Activated CD4-positive, alpha-beta T cell treated with anti-CD3 and anti-CD28 coated beads, Interleukin-2, amount 10 ng/mL, durations not matched to agents 24 days and 14 days (primary cell): ENCODE results near the gene CPS1. TPM values are rescaled to one million over a fixed set of nuclear protein-coding genes. Genes with fewer than 3 reads are reported as not detected.

ENCODE experiments used
- DNase-seq: peaks from one replicate; pipeline ENCODE4 v3.0.0; 2022
- H3K27ac Mint-ChIP-seq: one replicate; pipeline ENCODE4 v1.8.0; 2022; ENCODE audit warnings: mild to moderate bottlenecking, mixed read lengths
- H3K27me3 Mint-ChIP-seq: one replicate; pipeline ENCODE4 v1.8.0; 2022; ENCODE audit warnings: mixed read lengths
- H3K36me3 Mint-ChIP-seq: one replicate; pipeline ENCODE4 v1.8.0; 2022; ENCODE audit warnings: low read depth, mild to moderate bottlenecking, mixed read lengths
- H3K4me1 Mint-ChIP-seq: one replicate; pipeline ENCODE4 v1.8.0; 2021; ENCODE audit warnings: mixed read lengths
- H3K4me3 Mint-ChIP-seq: one replicate; pipeline ENCODE4 v1.8.0; 2022; ENCODE audit warnings: mild to moderate bottlenecking, moderate library complexity, mixed read lengths
- H3K9me3 Mint-ChIP-seq: one replicate; pipeline ENCODE4 v1.8.0; 2021; ENCODE audit warnings: mixed read lengths
- intact Hi-C: fragments of 100-400 bp; cut with micrococcal nuclease; formaldehyde crosslinking; loops from one replicate; pipeline ENCODE4 v1.15.1; 2023
- total RNA-seq: library from RNA; stranded (reverse); gene quantifications from 2 replicates; pipeline ENCODE4 v1.2.3, GENCODE V29; 2022

The CPS1 gene
- total RNA-seq: 0.75 and 0.88 TPM in 2 replicates

- no peaks in the 10 kb centered on the region for H3K27me3 Mint-ChIP-seq
- intact Hi-C loops: no loop called here
- H3K4me3 Mint-ChIP-seq: no peak within 1 kb of the TSS
- no peak for DNase-seq
- no peaks in the 10 kb centered on the region for H3K4me1 Mint-ChIP-seq
- no peak within 1 kb of the TSS for H3K27ac Mint-ChIP-seq
- no peaks in the 10 kb centered on the region for H3K9me3 Mint-ChIP-seq
- no peaks in the 10 kb centered on the region for H3K36me3 Mint-ChIP-seq
Measured at GRCh38 chr2:210556329-210556980, at the start of gene CPS1. CPS1 (plus strand) TSS chr2:210556599; CDS start chr2:210556734, 135 bp downstream.

GRCh38 chr2:210515911-210516310 lies 40.5 kb upstream of the CPS1 start:
- Mint-ChIP-seq H3K27ac (no peak overlapping the region), H3K4me1 (peaks cover 2% of the 10 kb centered on the region), H3K27me3 (peaks cover 8% of the 10 kb centered on the region), H3K4me3 (no peak overlapping the region), H3K9me3 (peaks cover 3% of the 10 kb centered on the region), H3K36me3 (no peaks in the 10 kb centered on the region)
- DNase-seq: no peak
- intact Hi-C loops: no loop called here

GRCh38 chr2:210517264-210517663 lies 39.1 kb upstream of the CPS1 start:
- peaks cover 3% of the 10 kb centered on the region for H3K9me3 Mint-ChIP-seq
- no peak for DNase-seq
- intact Hi-C loops: no loop called here
- H3K4me3 Mint-ChIP-seq: no peak overlapping the region
- H3K4me1 Mint-ChIP-seq: peaks cover 2% of the 10 kb centered on the region
- H3K27ac Mint-ChIP-seq: no peak overlapping the region
- no peaks in the 10 kb centered on the region for H3K36me3 Mint-ChIP-seq
- H3K27me3 Mint-ChIP-seq: peaks cover 8% of the 10 kb centered on the region

GRCh38 chr2:210519594-210519993 lies 36.8 kb upstream of the CPS1 start:
- peaks cover 7% of the 10 kb centered on the region for H3K27me3 Mint-ChIP-seq
- peaks cover 2% of the 10 kb centered on the region for H3K4me1 Mint-ChIP-seq
- no peak overlapping the region for H3K4me3 Mint-ChIP-seq
- intact Hi-C loops: no loop called here
- peaks cover 1% of the 10 kb centered on the region for H3K9me3 Mint-ChIP-seq
- no peak overlapping the region for H3K27ac Mint-ChIP-seq
- DNase-seq: no peak
- H3K36me3 Mint-ChIP-seq: no peaks in the 10 kb centered on the region

- Mint-ChIP-seq H3K4me3 (no peak overlapping the region), H3K27me3 (peaks cover 2% of the 10 kb centered on the region), H3K4me1 (peaks cover 2% of the 10 kb centered on the region), H3K9me3 (no peaks in the 10 kb centered on the region), H3K36me3 (no peaks in the 10 kb centered on the region), H3K27ac (no peak overlapping the region)
- intact Hi-C loops: no loop called here
- no peak for DNase-seq
Measured at GRCh38 chr2:210522399-210522798, 34.0 kb upstream of the CPS1 start.

GRCh38 chr2:210523650-210524289 lies 32.6 kb upstream of the CPS1 start:
- DNase-seq: no peak
- intact Hi-C loops: no loop called here
- H3K9me3 Mint-ChIP-seq: no peaks in the 10 kb centered on the region
- H3K4me3 Mint-ChIP-seq: no peak overlapping the region
- no peak overlapping the region for H3K27ac Mint-ChIP-seq
- peaks cover 2% of the 10 kb centered on the region for H3K27me3 Mint-ChIP-seq
- H3K36me3 Mint-ChIP-seq: no peaks in the 10 kb centered on the region
- peaks cover 2% of the 10 kb centered on the region for H3K4me1 Mint-ChIP-seq

GRCh38 chr2:210524533-210524932 lies 31.9 kb upstream of the CPS1 start:
- H3K27me3 Mint-ChIP-seq: peaks cover 2% of the 10 kb centered on the region
- H3K27ac Mint-ChIP-seq: no peak overlapping the region
- H3K4me3 Mint-ChIP-seq: no peak overlapping the region
- H3K4me1 Mint-ChIP-seq: peaks cover under 1% of the 10 kb centered on the region
- intact Hi-C loops: no loop called here
- DNase-seq: no peak
- H3K36me3 Mint-ChIP-seq: no peaks in the 10 kb centered on the region
- no peaks in the 10 kb centered on the region for H3K9me3 Mint-ChIP-seq

- no peak overlapping the region for H3K4me3 Mint-ChIP-seq
- H3K9me3 Mint-ChIP-seq: no peaks in the 10 kb centered on the region
- no peaks in the 10 kb centered on the region for H3K4me1 Mint-ChIP-seq
- intact Hi-C loops: no loop called here
- H3K27ac Mint-ChIP-seq: no peak overlapping the region
- DNase-seq: no peak
- no peaks in the 10 kb centered on the region for H3K36me3 Mint-ChIP-seq
- H3K27me3 Mint-ChIP-seq: no peaks in the 10 kb centered on the region
Measured at GRCh38 chr2:210527286-210527685, 29.1 kb upstream of the CPS1 start.

GRCh38 chr2:210528716-210529115 lies 27.7 kb upstream of the CPS1 start:
- Mint-ChIP-seq H3K9me3 (no peaks in the 10 kb centered on the region), H3K4me1 (no peaks in the 10 kb centered on the region), H3K27me3 (no peaks in the 10 kb centered on the region), H3K36me3 (no peaks in the 10 kb centered on the region), H3K4me3 (no peak overlapping the region), H3K27ac (no peak overlapping the region)
- intact Hi-C loops: no loop called here
- DNase-seq: no peak

- Mint-ChIP-seq H3K4me1 (no peaks in the 10 kb centered on the region), H3K27me3 (peaks cover 4% of the 10 kb centered on the region), H3K36me3 (no peaks in the 10 kb centered on the region), H3K4me3 (no peak overlapping the region), H3K9me3 (no peaks in the 10 kb centered on the region), H3K27ac (no peak overlapping the region)
- intact Hi-C loops: no loop called here
- DNase-seq: no peak
Measured at GRCh38 chr2:210531050-210531449, 25.3 kb upstream of the CPS1 start.

- intact Hi-C loops: no loop called here
- H3K4me3 Mint-ChIP-seq: no peak overlapping the region
- H3K4me1 Mint-ChIP-seq: no peaks in the 10 kb centered on the region
- no peaks in the 10 kb centered on the region for H3K36me3 Mint-ChIP-seq
- H3K27me3 Mint-ChIP-seq: peaks cover 4% of the 10 kb centered on the region
- no peak overlapping the region for H3K27ac Mint-ChIP-seq
- H3K9me3 Mint-ChIP-seq: no peaks in the 10 kb centered on the region
- no peak for DNase-seq
Measured at GRCh38 chr2:210531482-210531881, 24.9 kb upstream of the CPS1 start.

- intact Hi-C loops: no loop called here
- peaks cover 4% of the 10 kb centered on the region for H3K27me3 Mint-ChIP-seq
- no peak for DNase-seq
- H3K4me1 Mint-ChIP-seq: no peaks in the 10 kb centered on the region
- no peaks in the 10 kb centered on the region for H3K9me3 Mint-ChIP-seq
- H3K4me3 Mint-ChIP-seq: no peak overlapping the region
- no peaks in the 10 kb centered on the region for H3K36me3 Mint-ChIP-seq
- H3K27ac Mint-ChIP-seq: no peak overlapping the region
Measured at GRCh38 chr2:210533389-210533788, 23.0 kb upstream of the CPS1 start.

- Mint-ChIP-seq H3K9me3 (no peaks in the 10 kb centered on the region), H3K27me3 (peaks cover 4% of the 10 kb centered on the region), H3K4me3 (no peak overlapping the region), H3K36me3 (no peaks in the 10 kb centered on the region), H3K4me1 (no peaks in the 10 kb centered on the region), H3K27ac (no peak overlapping the region)
- intact Hi-C loops: no loop called here
- no peak for DNase-seq
Measured at GRCh38 chr2:210534879-210535278, 21.5 kb upstream of the CPS1 start.

- no peaks in the 10 kb centered on the region for H3K4me1 Mint-ChIP-seq
- no peaks in the 10 kb centered on the region for H3K36me3 Mint-ChIP-seq
- intact Hi-C loops: no loop called here
- H3K27ac Mint-ChIP-seq: no peak overlapping the region
- peaks cover 4% of the 10 kb centered on the region for H3K27me3 Mint-ChIP-seq
- no peaks in the 10 kb centered on the region for H3K9me3 Mint-ChIP-seq
- H3K4me3 Mint-ChIP-seq: no peak overlapping the region
- DNase-seq: no peak
Measured at GRCh38 chr2:210536973-210537650, 19.3 kb upstream of the CPS1 start.
